Measurements from ENCODE around the gene NHLRC1. TPM values are rescaled to one million over a fixed set of nuclear protein-coding genes. Genes with fewer than 3 reads are reported as not detected.
"Not testable (repeated sequence)": the region's sequence is repeated elsewhere in the genome, so short reads cannot be mapped to it uniquely, and the experiment has no call there.

The NHLRC1 gene
- polyA plus RNA-seq, 1 donor from 2014 or later, result 0.32 TPM

DNA sequence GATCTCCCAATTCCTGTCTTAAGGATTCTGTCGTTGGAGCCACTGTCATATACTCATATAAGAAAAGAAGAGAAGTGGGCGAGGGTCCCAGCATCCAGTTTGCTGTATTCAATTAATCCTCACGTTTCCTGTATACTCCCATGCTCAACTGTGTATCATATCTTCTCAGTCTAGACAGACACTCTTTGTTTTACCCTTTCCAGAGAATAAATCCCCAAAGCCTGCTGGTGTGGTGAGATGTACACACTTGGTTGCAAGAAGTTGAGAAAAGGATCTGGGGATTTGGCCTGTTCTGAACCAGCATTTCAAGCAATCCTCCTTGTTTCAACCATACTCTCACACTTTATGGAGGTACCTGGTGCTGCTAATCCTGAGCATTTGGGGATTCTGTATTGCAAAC lies 29.3 kb upstream of the NHLRC1 start:
- no peaks in the 10 kb centered on the region for H3K79me2 ChIP-seq (replicated peaks; ENCODE audit: insufficient read depth, low read length)
- no peaks in the 10 kb centered on the region for H3K9me3 ChIP-seq (ENCODE audit: low read length)
- H3K27me3 ChIP-seq (ENCODE audit: insufficient read depth, low read depth, low read length), result no peaks in the 10 kb centered on the region
- TF ChIP-seq, protein P1, sequence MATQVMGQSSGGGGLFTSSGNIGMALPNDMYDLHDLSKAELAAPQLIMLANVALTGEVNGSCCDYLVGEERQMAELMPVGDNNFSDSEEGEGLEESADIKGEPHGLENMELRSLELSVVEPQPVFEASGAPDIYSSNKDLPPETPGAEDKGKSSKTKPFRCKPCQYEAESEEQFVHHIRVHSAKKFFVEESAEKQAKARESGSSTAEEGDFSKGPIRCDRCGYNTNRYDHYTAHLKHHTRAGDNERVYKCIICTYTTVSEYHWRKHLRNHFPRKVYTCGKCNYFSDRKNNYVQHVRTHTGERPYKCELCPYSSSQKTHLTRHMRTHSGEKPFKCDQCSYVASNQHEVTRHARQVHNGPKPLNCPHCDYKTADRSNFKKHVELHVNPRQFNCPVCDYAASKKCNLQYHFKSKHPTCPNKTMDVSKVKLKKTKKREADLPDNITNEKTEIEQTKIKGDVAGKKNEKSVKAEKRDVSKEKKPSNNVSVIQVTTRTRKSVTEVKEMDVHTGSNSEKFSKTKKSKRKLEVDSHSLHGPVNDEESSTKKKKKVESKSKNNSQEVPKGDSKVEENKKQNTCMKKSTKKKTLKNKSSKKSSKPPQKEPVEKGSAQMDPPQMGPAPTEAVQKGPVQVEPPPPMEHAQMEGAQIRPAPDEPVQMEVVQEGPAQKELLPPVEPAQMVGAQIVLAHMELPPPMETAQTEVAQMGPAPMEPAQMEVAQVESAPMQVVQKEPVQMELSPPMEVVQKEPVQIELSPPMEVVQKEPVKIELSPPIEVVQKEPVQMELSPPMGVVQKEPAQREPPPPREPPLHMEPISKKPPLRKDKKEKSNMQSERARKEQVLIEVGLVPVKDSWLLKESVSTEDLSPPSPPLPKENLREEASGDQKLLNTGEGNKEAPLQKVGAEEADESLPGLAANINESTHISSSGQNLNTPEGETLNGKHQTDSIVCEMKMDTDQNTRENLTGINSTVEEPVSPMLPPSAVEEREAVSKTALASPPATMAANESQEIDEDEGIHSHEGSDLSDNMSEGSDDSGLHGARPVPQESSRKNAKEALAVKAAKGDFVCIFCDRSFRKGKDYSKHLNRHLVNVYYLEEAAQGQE (IDR thresholded peaks at IDR 0.05; ENCODE audit: borderline replicate concordance), result no peak
- no peak for TF ChIP-seq POLR2AphosphoS5 (IDR thresholded peaks at IDR 0.05)
- no peak for TF ChIP-seq CTCF (IDR thresholded peaks at IDR 0.05; ENCODE audit: poor library complexity, severe bottlenecking)
- no peak for TF ChIP-seq RAD21 (conservative IDR thresholded peaks at IDR 0.05)
- TF ChIP-seq EP300 (conservative IDR thresholded peaks at IDR 0.05; ENCODE audit: poor library complexity, severe bottlenecking), result no peak
- TF ChIP-seq MXI1 (conservative IDR thresholded peaks at IDR 0.05; ENCODE audit: poor library complexity, severe bottlenecking), result no peak
- TF ChIP-seq EZH2 (IDR thresholded peaks at IDR 0.05; ENCODE audit: borderline replicate concordance, insufficient read depth, low read length, poor library complexity, severe bottlenecking), result no peak
- TF ChIP-seq SMC3 (conservative IDR thresholded peaks at IDR 0.05; ENCODE audit: poor library complexity), result no peak
- TF ChIP-seq TAF1 (IDR thresholded peaks at IDR 0.05; ENCODE audit: low read depth), result no peak
- H3K27ac ChIP-seq (ENCODE audit: low read length), result no peak overlapping the region
- H3K9ac ChIP-seq (ENCODE audit: low read length), result no peak overlapping the region
- H3F3A ChIP-seq (ENCODE audit: insufficient read depth, low read length, poor library complexity, severe bottlenecking), result no peaks in the 10 kb centered on the region
- no peak overlapping the region for H3K4me2 ChIP-seq (ENCODE audit: low read length)
- H2AFZ ChIP-seq (ENCODE audit: low read depth, low read length), result no peak overlapping the region
- no peaks in the 10 kb centered on the region for H4K20me1 ChIP-seq (ENCODE audit: insufficient read depth)
- H3K4me3 ChIP-seq (ENCODE audit: low read length), result no peak overlapping the region
- H3K36me3 ChIP-seq (ENCODE audit: insufficient read depth, low read length), result no peaks in the 10 kb centered on the region
- no peaks in the 10 kb centered on the region for H3K9me2 ChIP-seq (ENCODE audit: insufficient read depth, low read length)

DNA sequence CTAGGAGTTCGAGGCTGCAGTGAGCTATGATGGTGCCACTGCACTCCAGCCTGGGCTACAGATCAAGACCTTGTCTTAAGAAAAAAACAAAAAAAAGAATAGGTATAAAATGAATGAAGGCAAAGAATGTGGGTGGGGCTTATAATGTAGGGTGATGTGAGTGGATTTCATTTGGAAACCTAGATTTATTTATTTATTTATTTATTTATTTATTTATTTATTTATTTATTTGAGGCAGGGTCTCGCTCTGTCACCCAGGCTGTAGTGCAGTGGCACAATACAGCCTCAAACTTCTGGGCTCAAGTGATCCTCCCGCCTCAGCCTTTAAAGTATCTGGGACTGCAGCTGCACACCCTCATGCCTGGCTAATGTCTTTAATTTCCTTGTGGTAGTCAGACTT lies 28.9 kb upstream of the NHLRC1 start:
- H3K4me2 ChIP-seq (ENCODE audit: low read length); H3K9me2 ChIP-seq (ENCODE audit: insufficient read depth, low read length); H3K27ac ChIP-seq (ENCODE audit: low read length); H3F3A ChIP-seq (ENCODE audit: insufficient read depth, low read length, poor library complexity, severe bottlenecking); H3K9ac ChIP-seq (ENCODE audit: low read length); H4K20me1 ChIP-seq (ENCODE audit: insufficient read depth); H3K9me3 ChIP-seq (ENCODE audit: low read length); H2AFZ ChIP-seq (ENCODE audit: low read depth, low read length); H3K79me2 ChIP-seq (replicated peaks; ENCODE audit: insufficient read depth, low read length); H3K4me3 ChIP-seq (ENCODE audit: low read length); H3K36me3 ChIP-seq (ENCODE audit: insufficient read depth, low read length); H3K27me3 ChIP-seq (ENCODE audit: insufficient read depth, low read depth, low read length): not testable (repeated sequence)

All from neural cell (in vitro differentiated cells).